Measurements from ENCODE around the gene SRP72. TPM values are rescaled to one million over a fixed set of nuclear protein-coding genes. Genes with fewer than 3 reads are reported as not detected.

SRP72 gene
- polyA plus RNA-seq, 1 of the 3 experiments (the other 2 are of a cell fraction), result 47.6 TPM

GRCh38 chr4:56427179-56427578 is 40.2 kb upstream of the SRP72 start:
- Histone ChIP-seq H3K79me2 (ENCODE audit: insufficient read depth) (peaks cover 89% of the 10 kb centered on the region), H2AFZ (ENCODE audit: low read depth) (no peak overlapping the region), H3K27ac (ENCODE audit: low read depth in 2 of 2, low read length in 1 of 2) (no peak overlapping the region), H4K20me1 (ENCODE audit: insufficient read depth) (no peaks in the 10 kb centered on the region), H3F3A (replicated peaks; ENCODE audit: insufficient read depth) (peaks cover 10% of the 10 kb centered on the region), H3K36me3 (replicated peaks in 1 of 2; ENCODE audit: control insufficient read depth in 1 of 2, insufficient read depth in 2 of 2, low read length in 1 of 2) (no peaks in the 10 kb centered on the region), H3K27me3 (ENCODE audit: insufficient read depth) (no peaks in the 10 kb centered on the region), H3K9me3 (no peaks in the 10 kb centered on the region), H3K4me1 (ENCODE audit: control insufficient read depth in 1 of 2, insufficient read depth in 2 of 2, low read depth in 1 of 2, low read length in 1 of 2) (no peaks in the 10 kb centered on the region; a peak in 1 of 4 replicates), H3K9me2 (no peaks in the 10 kb centered on the region), H3K4me2 (no peak overlapping the region), H3K9ac (no peak overlapping the region), H3K4me3 (ENCODE audit: low read depth in 2 of 2, low read length in 1 of 2) (no peak overlapping the region)
- WGBS (ENCODE audit: low lambda C conversion rate), result 97% methylated on average over 1 of the region's 1 CpG
- ChIA-PET CTCF (no interaction called here), POLR2A (no interaction called here)
- TF ChIP-seq NRF1 (IDR thresholded peaks at IDR 0.05; ENCODE audit: low read depth, low read length) (no peak), FOSL2 (IDR thresholded peaks at IDR 0.05; ENCODE audit: borderline replicate concordance, low read depth) (no peak), TAF1 (IDR thresholded peaks at IDR 0.05; ENCODE audit: borderline replicate concordance, low read depth, low read length) (no peak), JUND (IDR thresholded peaks at IDR 0.05) (no peak), REST (IDR thresholded peaks at IDR 0.05; ENCODE audit: low read depth, low read length) (no peak), RCOR1 (IDR thresholded peaks at IDR 0.05; ENCODE audit: low read length) (no peak), FOXJ3 (CRISPR knock-in tag; IDR thresholded peaks at IDR 0.05) (no peak), USF2 (IDR thresholded peaks at IDR 0.05; ENCODE audit: borderline replicate concordance, low read depth, low read length) (no peak), USF1 (IDR thresholded peaks at IDR 0.05; ENCODE audit: borderline replicate concordance, low read depth) (no peak), MXI1 (IDR thresholded peaks at IDR 0.05; ENCODE audit: low read depth, low read length) (no peak), MEF2A (IDR thresholded peaks at IDR 0.05; ENCODE audit: borderline replicate concordance, low read depth) (no peak), GATA2 (CRISPR knock-in tag; IDR thresholded peaks at IDR 0.05) (no peak), CTCF (IDR thresholded peaks at IDR 0.05) (no peak), YY1 (IDR thresholded peaks at IDR 0.05; ENCODE audit: low read depth) (no peak), GABPA (IDR thresholded peaks at IDR 0.05; ENCODE audit: low read depth) (no peak), POLR2AphosphoS5 (IDR thresholded peaks at IDR 0.05; ENCODE audit: low read depth, low read length) (no peak), SIN3A (IDR thresholded peaks at IDR 0.05; ENCODE audit: borderline replicate concordance, low read depth, low read length) (no peak), RXRA (IDR thresholded peaks at IDR 0.05; ENCODE audit: borderline replicate concordance, low read depth) (no peak)
- DNase-seq, result no peak
